GM13976 (cell line): Measurements from ENCODE around the gene GRK5.

Source experiments
- DNase-seq: peaks from one replicate; pipeline ENCODE4 v3.0.0; 2012; ENCODE audit warnings: low spot score
- in situ Hi-C: fragments of 300-500 bp; cut with MboI; formaldehyde crosslinking; loops from one replicate; pipeline ENCODE4 v1.12.0; 2022; ENCODE audit warnings: low sequenced_read_pairs, mixed read lengths, inconsistent platforms; ENCODE audit not compliant: unreplicated experiment
- TF ChIP-seq, protein P1 (sequence below): IDR thresholded peaks from 2 replicates; pipeline ENCODE4 v1.5.1; 2012; ENCODE audit warnings: borderline replicate concordance, mild to moderate bottlenecking; ENCODE audit not compliant: insufficient read depth; ENCODE audit errors: extremely low read depth, missing control alignments, control extremely low read depth

The GRK5 gene

DNA sequence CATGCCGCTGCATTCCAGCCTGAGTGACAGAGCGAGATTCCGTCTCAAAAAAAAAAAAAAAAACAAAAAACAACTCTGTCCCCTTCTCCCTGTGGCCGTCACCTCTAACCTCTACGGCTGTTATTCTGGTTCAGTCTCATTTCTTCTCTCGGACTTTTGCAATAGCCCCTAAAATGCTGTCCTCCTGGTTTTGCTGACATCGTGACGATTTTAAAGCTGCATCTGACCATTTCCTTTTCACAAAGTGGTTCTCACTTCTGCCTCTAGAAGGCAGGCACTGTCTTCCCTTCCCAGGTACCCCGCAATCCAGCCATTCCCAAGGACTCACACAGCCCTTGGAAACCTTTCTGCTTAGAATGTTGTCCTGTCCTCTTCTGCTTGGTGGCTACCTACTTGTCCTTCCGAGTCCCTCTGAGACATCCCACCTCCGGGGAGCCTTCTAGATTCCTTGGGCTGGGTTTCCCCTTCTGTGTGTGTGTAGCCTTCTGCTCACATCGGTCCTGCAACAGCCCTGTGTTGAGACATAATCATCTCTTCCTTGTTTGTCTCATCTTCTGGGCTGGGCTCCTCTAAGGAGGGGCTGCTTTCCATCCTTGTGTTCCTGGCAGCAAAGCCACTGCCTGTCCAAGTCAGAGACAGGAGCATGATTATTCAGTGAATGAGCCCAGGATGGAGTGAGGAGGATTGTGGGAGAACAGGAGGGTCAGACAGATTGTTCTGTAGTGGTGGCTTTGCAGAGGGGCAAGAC, 83.1 kb downstream of the GRK5 start:
- TF ChIP-seq, protein P1, sequence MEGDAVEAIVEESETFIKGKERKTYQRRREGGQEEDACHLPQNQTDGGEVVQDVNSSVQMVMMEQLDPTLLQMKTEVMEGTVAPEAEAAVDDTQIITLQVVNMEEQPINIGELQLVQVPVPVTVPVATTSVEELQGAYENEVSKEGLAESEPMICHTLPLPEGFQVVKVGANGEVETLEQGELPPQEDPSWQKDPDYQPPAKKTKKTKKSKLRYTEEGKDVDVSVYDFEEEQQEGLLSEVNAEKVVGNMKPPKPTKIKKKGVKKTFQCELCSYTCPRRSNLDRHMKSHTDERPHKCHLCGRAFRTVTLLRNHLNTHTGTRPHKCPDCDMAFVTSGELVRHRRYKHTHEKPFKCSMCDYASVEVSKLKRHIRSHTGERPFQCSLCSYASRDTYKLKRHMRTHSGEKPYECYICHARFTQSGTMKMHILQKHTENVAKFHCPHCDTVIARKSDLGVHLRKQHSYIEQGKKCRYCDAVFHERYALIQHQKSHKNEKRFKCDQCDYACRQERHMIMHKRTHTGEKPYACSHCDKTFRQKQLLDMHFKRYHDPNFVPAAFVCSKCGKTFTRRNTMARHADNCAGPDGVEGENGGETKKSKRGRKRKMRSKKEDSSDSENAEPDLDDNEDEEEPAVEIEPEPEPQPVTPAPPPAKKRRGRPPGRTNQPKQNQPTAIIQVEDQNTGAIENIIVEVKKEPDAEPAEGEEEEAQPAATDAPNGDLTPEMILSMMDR = no peak
- in situ Hi-C loops = no loop called here
- DNase-seq = no peak

DNA sequence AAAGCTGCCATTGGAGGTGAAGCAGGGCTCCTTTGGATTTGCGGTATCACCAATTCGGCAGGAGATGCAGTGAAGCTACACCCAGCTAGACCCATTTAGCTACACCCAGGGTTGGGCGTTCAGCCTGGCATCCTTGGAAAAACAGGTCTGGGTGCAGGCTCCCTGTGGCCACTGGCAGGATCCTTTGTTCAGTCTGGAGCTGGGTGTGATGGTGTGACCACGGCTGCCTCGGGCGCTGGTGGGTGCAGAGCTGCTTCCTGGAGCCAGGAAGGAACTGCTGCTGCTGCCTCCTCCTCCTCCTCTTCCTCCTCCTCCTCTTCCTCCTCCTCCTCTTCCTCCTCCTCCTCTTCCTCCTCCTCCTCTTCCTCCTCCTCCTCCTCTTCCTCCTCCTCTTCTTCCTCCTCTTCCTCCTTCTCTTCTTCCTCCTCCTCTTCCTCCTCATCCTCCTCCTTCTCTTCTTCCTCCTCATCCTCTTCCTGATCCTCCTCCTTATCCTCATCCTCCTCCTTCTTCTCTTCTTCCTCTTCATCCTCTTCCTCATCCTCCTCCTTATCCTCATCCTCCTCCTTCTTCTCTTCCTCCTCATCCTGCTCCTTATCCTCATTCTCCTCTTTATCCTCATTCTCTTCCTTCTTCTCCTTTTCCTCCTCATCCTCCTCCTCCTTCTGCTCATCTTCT, 84.0 kb downstream of the GRK5 start:
- no peak for DNase-seq
- TF ChIP-seq, protein P1 = no peak
- in situ Hi-C loops = no loop called here

DNA sequence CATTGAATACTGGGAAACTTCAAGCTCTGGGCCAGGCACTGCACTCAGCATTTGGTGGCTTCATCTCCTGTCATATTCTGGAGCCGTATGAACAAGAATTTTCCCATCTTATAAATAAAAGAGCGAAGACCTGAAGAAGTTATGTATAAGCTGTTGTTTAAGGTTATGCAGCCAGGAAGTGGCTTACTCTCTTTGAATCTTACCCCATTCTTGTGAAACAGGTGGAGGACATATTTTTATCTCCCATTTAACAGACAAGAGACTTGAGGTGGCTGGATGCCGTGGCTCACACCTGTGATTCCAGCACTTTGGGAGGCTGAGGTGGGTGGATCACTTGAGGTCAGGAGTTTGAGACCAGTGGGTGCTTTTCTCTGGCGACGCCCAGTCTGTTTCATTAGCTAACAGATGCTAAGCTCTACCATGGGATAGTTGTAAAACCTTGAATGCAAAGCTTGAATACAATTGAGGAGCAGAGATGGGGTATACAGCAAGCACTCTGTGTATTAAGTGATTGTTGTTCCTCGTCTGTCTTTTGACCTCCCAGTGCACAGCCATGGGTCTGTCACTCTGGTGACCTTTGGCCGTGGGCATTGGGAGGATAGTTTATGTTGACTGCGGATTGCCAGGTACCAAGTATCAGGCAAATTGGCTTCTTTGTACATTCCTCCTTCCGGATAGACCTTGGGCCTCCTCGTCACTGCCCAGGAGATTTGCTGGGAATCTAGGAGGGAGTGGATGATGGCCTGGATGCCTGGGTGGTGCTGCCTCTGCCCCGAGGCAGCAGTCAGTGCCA, 85.8 kb downstream of the GRK5 start:
- TF ChIP-seq, protein P1 = no peak
- in situ Hi-C loops = no loop called here
- no peak for DNase-seq

DNA sequence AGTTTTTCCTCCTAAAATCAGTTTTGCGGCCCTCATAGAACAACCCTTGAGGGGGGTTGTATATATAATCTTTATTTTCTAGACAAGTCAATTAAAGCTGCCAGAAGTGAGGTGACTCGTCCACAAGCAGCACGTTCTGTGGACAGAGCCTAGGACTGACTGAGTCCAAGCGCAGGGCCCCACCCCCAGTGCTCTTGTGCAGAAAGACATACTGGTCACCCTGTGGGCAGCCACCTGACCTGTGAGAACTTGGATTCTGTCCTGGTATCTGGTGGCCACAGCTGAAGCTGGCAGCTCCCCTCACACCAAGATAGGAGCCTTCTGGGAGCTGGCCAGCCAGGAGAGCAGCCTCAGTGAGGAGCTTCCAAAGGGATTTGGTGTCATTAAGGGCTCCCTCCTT, 89.3 kb downstream of the GRK5 start:
- in situ Hi-C loops = no loop called here
- TF ChIP-seq, protein P1 = no peak
- no peak for DNase-seq

DNA sequence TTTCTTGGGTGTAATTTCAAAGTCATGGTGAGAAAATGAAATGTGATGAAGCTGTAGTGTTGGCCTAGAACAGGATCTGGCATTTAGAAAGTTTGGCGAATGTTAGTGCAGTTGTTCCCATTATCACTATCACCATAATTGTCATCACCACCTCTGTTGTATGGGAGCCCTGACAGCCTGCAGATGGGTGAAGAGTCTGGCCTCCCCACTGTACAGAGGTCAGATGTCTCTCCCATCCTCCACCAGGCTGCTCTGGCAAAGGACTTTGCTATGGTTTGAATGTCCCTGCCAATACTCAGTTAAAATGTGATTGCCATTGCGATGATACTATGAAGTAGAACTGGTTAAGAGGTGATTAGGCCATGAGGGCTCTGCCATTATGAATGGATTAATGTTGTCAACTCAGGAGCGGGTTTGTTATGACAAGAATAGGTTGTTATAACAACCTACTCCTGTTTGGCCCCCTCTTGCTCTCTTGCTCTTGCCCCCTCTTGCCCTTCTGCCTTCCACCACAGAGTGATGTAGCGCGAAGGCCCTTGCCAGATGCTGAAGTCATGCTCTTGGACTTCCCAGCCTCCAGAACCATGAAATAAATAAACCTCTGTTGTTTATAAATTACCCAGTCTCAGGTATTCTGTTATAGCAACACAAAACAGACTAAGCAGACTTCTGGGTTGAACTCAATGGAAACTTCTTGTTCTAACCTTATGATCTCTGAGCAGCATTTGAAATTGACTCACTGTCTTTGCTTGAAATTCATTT, 90.0 kb downstream of the GRK5 start:
- TF ChIP-seq, protein P1 = no peak
- no peak for DNase-seq
- in situ Hi-C loops = no loop called here

DNA sequence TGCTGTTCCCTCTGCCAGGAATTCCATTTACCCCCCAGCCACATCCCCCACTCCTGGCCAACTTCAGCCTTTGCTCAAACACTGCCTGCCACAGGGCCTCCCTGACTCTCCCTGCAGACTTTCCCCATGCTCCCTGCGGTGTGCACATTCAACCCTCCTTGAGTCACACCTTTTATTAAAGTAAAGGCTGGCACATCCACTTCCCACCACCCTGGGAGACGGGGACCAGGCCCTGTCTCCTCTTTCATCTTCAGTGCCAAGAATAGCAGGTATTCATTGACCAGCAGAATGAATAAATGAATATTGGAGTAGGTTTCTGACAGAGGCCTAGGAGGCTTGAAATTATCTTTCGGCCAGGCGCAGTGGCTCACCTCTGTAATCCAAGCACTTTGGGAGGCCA, 91.4 kb downstream of the GRK5 start:
- in situ Hi-C loops = no loop called here
- no peak for DNase-seq
- TF ChIP-seq, protein P1 = no peak
